B cell (primary cell): ENCODE measurements around the gene KRTAP10-7.
"Not testable (repeated sequence)": the region's sequence is repeated elsewhere in the genome, so short reads cannot be mapped to it uniquely, and the experiment has no call there.

ENCODE experiments used
- CTCF ChIP-seq: fragments of 200-600 bp; IDR thresholded peaks from one replicate; pipeline ENCODE4 v1.8.0; 2022; ENCODE audit warnings: antibody characterized with exemption, mild to moderate bottlenecking
- EZH2 ChIP-seq: IDR thresholded peaks from 2 replicates; pipeline ENCODE4 v1.6.1; 2012; ENCODE audit warnings: borderline replicate concordance, low read depth, mild to moderate bottlenecking, moderate library complexity, low read length; ENCODE audit not compliant: insufficient read depth, poor library complexity, severe bottlenecking

DNA sequence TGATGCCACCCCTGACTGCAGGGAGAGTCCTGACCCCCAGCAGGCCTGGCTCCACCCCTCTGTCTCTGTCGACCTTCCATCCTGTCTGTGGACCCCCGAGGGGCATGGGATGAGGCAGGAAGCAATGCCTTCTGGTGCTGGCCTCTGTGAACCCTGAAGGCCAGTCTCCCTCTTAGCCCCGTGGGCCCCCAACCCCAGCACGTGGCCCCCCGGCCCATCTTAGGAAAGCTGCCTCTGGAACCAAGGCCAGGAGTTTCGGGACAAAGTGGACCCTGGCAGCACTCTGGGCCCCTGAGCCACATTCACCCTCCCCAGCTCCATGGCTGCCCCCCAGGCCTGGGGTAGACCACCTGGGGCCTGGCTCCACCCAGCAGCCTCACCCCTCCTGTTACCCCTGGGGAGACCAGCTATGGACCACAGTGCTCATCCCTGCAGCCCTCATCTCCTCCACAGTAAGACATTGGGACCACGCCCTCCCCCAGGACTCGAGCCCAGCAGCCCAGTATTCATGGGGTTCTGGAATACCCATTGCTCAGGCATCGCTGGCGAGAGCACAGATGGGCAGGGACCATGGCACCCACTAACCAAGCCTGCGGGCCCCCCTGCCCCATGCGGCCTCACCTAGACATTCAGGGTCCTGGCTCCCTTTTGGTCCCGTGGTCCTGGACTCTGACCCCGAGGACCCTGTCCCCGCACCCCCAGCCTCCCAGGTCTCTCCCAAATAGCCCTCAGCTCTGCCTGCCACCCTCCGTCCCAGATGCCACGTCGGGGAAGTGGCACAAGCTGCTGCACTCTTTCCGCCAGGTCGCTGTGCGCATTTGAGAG is 38.3 kb downstream of the KRTAP10-7 start:
- not testable (repeated sequence) for TF ChIP-seq EZH2, CTCF
